Neural progenitor cell (in vitro differentiated cells): Measurements from ENCODE around the gene SLCO2B1.

Source experiments
- EZH2 ChIP-seq: fragments of 200-600 bp; sonication (generic); IDR thresholded peaks from 2 replicates; pipeline ENCODE4 v1.6.1; 2017; ENCODE audit warnings: antibody characterized with exemption, mild to moderate bottlenecking, moderate library complexity
- EZH2phosphoT487 ChIP-seq: fragments of 200-600 bp; sonication (generic); IDR thresholded peaks from 2 replicates; pipeline ENCODE4 v1.6.1; 2017; ENCODE audit warnings: antibody characterized with exemption
- TF ChIP-seq, protein P1 (sequence below): fragments of 200-600 bp; sonication (generic); IDR thresholded peaks from 2 replicates; pipeline ENCODE4 v1.5.1; 2017; ENCODE audit warnings: antibody characterized with exemption, mild to moderate bottlenecking

GRCh38 chr11:75214843-75215242 lies 63.9 kb downstream of the SLCO2B1 start:
- TF ChIP-seq, protein P1, sequence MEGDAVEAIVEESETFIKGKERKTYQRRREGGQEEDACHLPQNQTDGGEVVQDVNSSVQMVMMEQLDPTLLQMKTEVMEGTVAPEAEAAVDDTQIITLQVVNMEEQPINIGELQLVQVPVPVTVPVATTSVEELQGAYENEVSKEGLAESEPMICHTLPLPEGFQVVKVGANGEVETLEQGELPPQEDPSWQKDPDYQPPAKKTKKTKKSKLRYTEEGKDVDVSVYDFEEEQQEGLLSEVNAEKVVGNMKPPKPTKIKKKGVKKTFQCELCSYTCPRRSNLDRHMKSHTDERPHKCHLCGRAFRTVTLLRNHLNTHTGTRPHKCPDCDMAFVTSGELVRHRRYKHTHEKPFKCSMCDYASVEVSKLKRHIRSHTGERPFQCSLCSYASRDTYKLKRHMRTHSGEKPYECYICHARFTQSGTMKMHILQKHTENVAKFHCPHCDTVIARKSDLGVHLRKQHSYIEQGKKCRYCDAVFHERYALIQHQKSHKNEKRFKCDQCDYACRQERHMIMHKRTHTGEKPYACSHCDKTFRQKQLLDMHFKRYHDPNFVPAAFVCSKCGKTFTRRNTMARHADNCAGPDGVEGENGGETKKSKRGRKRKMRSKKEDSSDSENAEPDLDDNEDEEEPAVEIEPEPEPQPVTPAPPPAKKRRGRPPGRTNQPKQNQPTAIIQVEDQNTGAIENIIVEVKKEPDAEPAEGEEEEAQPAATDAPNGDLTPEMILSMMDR = no peak
- TF ChIP-seq EZH2 (no peak), EZH2phosphoT487 (no peak)
